NB4 (cell line): Measurements from ENCODE around the gene TEDC1.

Source experiments
- DNase-seq: peaks from one replicate; pipeline ENCODE4 v3.0.0; 2010; ENCODE audit warnings: low read depth
- H3K4me3 ChIP-seq: one replicate; pipeline ENCODE4 v1.5.1; 2011; ENCODE audit warnings: mild to moderate bottlenecking, low read depth, low read length, moderate library complexity
- MYC ChIP-seq: IDR thresholded peaks from 2 replicates; pipeline ENCODE4 v1.6.1; 2011; ENCODE audit warnings: low read depth, low read length
- POLR2A ChIP-seq: IDR thresholded peaks from 2 replicates; pipeline ENCODE4 v1.6.1; 2011; ENCODE audit warnings: mild to moderate bottlenecking; ENCODE audit not compliant: insufficient read length; ENCODE audit errors: extremely low read depth
- TF ChIP-seq, protein P1 (sequence below): IDR thresholded peaks from 2 replicates; pipeline ENCODE4 v1.6.1; 2011; ENCODE audit warnings: low read depth, low read length
- TF ChIP-seq, protein P2 (sequence below): IDR thresholded peaks from one replicate; pipeline ENCODE4 v1.5.1; 2012; ENCODE audit warnings: low read depth, low read length

The TEDC1 gene

DNA sequence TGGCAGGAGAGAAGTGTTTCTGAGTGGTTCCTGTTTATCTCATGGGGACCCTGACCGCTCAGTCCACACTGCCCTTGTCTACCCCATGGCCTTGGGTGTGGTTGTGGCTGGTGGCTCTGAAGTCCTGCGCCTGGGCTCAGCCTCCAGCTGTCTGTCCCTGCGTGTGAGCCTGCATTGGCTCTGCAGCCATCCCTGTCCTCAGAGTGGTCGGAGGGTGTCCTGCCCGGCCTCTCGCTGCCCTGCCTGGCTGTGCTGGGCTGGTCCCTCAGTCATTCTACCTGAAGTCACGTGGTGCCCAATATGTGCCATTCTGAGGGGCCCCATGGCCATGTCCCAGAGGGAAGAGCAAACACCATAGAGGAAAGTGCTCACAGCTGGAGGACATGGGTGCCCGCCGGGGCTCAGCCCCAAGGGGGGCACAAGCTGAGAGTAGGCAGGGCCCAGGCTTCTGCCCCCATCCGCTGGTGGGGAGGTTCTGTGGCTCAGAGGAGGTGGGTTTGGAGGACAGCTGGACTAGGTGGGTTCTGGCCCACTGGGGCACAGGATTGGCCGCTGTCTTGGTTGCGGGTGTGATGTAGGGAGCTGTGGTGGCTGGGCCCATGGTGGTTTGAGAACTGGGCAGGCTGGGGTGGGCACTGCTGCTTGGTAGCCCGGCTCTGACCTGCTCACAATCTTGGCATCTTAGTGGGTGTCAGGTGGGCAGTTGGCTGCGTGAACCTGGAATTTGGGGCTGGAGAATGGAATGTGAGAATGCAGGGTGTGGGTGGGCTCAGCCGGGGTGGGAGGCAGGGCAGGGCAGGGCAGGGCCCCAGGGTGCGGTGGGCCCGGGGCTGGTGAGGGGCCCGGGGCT is 11.6 kb downstream of the TEDC1 start:
- H3K4me3 ChIP-seq = no peak overlapping the region
- TF ChIP-seq, protein P1, sequence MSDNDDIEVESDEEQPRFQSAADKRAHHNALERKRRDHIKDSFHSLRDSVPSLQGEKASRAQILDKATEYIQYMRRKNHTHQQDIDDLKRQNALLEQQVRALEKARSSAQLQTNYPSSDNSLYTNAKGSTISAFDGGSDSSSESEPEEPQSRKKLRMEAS = no peak
- TF ChIP-seq, protein P2, sequence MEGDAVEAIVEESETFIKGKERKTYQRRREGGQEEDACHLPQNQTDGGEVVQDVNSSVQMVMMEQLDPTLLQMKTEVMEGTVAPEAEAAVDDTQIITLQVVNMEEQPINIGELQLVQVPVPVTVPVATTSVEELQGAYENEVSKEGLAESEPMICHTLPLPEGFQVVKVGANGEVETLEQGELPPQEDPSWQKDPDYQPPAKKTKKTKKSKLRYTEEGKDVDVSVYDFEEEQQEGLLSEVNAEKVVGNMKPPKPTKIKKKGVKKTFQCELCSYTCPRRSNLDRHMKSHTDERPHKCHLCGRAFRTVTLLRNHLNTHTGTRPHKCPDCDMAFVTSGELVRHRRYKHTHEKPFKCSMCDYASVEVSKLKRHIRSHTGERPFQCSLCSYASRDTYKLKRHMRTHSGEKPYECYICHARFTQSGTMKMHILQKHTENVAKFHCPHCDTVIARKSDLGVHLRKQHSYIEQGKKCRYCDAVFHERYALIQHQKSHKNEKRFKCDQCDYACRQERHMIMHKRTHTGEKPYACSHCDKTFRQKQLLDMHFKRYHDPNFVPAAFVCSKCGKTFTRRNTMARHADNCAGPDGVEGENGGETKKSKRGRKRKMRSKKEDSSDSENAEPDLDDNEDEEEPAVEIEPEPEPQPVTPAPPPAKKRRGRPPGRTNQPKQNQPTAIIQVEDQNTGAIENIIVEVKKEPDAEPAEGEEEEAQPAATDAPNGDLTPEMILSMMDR = no peak
- TF ChIP-seq POLR2A (no peak), MYC (no peak)
- DNase-seq = no peak

DNA sequence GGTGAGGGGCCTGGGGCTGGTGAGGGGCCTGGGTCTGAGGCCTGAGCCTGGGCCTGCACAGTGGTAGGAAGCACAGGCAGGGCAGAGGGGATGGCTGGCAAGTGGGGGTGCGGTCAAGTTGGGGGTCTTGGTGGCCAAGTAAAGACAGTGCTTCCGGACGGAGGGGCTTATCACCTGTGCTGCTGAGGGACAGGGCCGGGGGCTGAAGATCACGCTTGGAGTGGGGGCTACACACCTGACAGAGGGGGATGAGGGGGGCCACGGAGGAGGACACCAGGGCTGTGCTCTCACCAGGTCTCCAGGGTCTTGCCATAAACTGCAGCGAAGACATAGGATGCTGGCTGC is 12.2 kb downstream of the TEDC1 start:
- DNase-seq = no peak
- H3K4me3 ChIP-seq = no peak overlapping the region
- TF ChIP-seq POLR2A (no peak), MYC (no peak)
- TF ChIP-seq, protein P1 = no peak
- TF ChIP-seq, protein P2 = no peak

DNA sequence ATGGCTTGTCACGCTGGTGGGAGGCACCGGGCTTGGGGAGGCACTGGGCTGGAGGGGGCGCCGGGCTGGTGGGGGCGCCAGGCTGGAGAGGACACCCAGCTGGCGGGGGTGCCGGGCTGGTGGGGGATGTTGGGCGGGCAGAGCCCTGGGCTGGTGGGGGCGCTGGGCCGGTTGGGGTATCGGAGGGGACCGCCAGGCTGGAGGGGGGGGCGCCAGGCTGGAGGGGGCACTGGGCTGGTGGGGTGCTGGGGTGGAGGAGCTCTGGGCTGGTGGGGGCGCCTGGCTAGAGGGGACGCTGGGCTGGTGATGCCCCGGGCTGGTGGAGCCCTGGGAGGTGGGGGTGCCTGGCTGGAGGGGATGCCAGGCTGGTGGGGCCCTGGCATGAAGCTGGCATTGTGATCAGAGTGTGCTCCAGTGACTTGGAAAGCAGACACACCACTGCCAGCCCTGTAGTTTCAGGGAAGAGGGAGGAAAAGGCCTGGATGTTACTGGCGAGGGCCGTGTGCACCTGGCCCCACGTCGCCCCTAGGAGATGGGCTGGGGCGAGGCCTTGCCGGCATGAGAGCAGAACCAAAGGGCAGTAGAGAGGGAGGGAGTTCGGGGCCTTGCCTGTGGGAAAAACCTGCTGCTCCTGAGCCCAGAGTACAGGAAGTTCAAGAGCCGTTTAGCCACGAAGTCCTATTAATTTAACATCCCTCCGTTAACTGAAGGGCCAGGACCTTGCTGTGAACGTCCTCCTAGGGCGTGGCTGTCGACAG is 13.1 kb downstream of the TEDC1 start:
- H3K4me3 ChIP-seq = no peak overlapping the region
- DNase-seq = peak; percentile 23
- TF ChIP-seq MYC = no peak
- TF ChIP-seq, protein P2 = no peak
- TF ChIP-seq, protein P1 = no peak
- TF ChIP-seq POLR2A = no peak

DNA sequence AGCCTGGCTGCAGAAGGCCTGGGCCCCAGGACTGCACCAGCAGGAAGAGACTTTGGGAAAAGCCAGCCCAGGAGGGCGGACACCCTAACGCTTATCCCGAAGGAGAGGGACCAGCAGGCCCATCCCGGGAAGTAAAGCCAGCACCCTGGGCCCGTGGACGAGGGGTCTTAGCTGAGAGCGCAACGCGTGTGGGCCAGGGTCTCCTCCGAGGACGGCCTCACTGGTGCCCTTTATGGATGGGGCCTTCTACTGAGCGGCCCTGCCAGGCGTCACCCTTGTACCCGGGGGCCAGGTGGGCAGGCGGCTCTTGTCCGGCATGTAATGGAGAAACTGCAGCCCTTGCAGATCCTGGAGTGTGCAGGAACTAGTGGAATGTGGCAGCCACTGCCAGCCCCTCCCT is 14.1 kb downstream of the TEDC1 start:
- TF ChIP-seq POLR2A (no peak), MYC (no peak)
- TF ChIP-seq, protein P1 = no peak
- TF ChIP-seq, protein P2 = no peak
- no peak for DNase-seq
- H3K4me3 ChIP-seq = no peak overlapping the region

DNA sequence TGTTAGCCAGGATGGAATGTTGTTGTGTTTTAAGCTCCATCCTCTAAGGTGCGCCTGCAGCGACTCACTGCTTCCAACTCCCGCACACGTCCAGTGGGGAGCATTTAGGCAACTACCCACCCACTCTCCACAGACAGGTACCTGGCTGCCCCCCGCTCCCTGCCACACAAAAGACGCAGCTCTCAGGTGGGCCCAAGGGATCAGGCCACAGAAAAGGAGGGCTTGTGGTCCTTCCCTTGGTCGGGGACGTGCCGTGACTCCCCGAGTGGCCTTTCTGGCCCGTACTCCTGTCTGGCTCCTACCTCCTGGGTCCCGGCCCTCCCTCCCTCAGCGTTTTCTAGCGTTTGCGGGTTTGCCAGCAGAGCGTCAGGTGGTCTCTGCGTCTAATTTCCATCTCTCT is 16.2 kb downstream of the TEDC1 start:
- H3K4me3 ChIP-seq = no peak overlapping the region
- TF ChIP-seq, protein P1 = no peak
- TF ChIP-seq MYC (no peak), POLR2A (no peak)
- TF ChIP-seq, protein P2 = no peak
- DNase-seq = no peak
